IMR-90 (cell line): ENCODE measurements around the gene EFHD1. TPM values are rescaled to one million over a fixed set of nuclear protein-coding genes. Genes with fewer than 3 reads are reported as not detected.

Experiments used
- ATAC-seq: fragments of 200-7000 bp; cut with Tn5 transposase; 2 replicates; pipeline ENCODE4 v1.9.1; 2020; ENCODE audit warnings: low read depth, mild to moderate bottlenecking, moderate library complexity
- BruUV-seq: library from RNA; stranded (reverse); fragments of 400-500 nt; replicated peaks from 2 replicates; lab custom pipeline; 2021; lab: Mats Ljungman, UMichigan
- CTCF ChIA-PET: fragments of 300-600 bp; formaldehyde crosslinking; extraction: SDS; loops from one replicate; lab custom pipeline; 2021; ENCODE audit warnings: antibody characterized with exemption; lab: Yijun Ruan, JAX
- POLR2A ChIA-PET: fragments of 300-600 bp; sonication (Branson Sonifier 250); formaldehyde crosslinking; loops from one replicate; lab custom pipeline; 2022; ENCODE audit warnings: antibody characterized with exemption; ENCODE audit not compliant: unreplicated experiment; lab: Charles Lee
- DNase-seq: peaks from one replicate; pipeline ENCODE4 v3.0.0; 2013
- H2AFZ ChIP-seq: replicated peaks from 2 replicates; pipeline ENCODE3; 2013; ENCODE audit warnings: low read length, mild to moderate bottlenecking; ENCODE audit not compliant: poor library complexity
- H2AK5ac ChIP-seq: 2 replicates; pipeline ENCODE4 v1.6.1; 2013; ENCODE audit warnings: low read depth, low read length, inconsistent platforms
- H2AK9ac ChIP-seq: replicated peaks from 2 replicates; pipeline ENCODE3; 2013; ENCODE audit warnings: mild to moderate bottlenecking, low read depth, low read length, moderate library complexity; ENCODE audit not compliant: poor library complexity
- H2BK120ac ChIP-seq: 2 replicates; pipeline ENCODE4 v1.6.1; 2013; ENCODE audit warnings: low read depth, low read length, inconsistent platforms
- H2BK15ac ChIP-seq: 3 replicates; pipeline ENCODE4 v1.6.1; 2013; ENCODE audit warnings: low read depth, low read length, inconsistent platforms
- H2BK20ac ChIP-seq: 2 replicates; pipeline ENCODE4 v1.6.1; 2013; ENCODE audit warnings: low read depth, mild to moderate bottlenecking, inconsistent platforms, low read length, moderate library complexity
- H2BK5ac ChIP-seq: 2 replicates; pipeline ENCODE4 v1.6.1; 2013; ENCODE audit warnings: mild to moderate bottlenecking, low read depth, low read length, inconsistent platforms; ENCODE audit not compliant: poor library complexity, severe bottlenecking
- H3K14ac ChIP-seq: replicated peaks from 2 replicates; pipeline ENCODE4 v1.6.1; 2013; ENCODE audit warnings: low read depth, low read length, inconsistent platforms
- H3K18ac ChIP-seq: 2 replicates; pipeline ENCODE4 v1.6.1; 2013; ENCODE audit warnings: low read depth, low read length, control low read depth
- H3K23ac ChIP-seq: 2 replicates; pipeline ENCODE4 v1.6.1; 2013; ENCODE audit warnings: low read depth, low read length, inconsistent platforms
- H3K27ac ChIP-seq: 2 replicates; pipeline ENCODE4 v1.5.1; 2013; ENCODE audit warnings: mild to moderate bottlenecking, control low read depth, low read length; ENCODE audit not compliant: insufficient read depth
- H3K27me3 ChIP-seq: 2 replicates; pipeline ENCODE4 v1.6.1; 2013; ENCODE audit warnings: low read length; ENCODE audit not compliant: control insufficient read depth, insufficient read depth
- H3K36me3 ChIP-seq: 2 replicates; pipeline ENCODE4 v1.6.1; 2013; ENCODE audit warnings: low read length, mixed read lengths; ENCODE audit not compliant: control insufficient read depth, insufficient read depth
- H3K4ac ChIP-seq: 2 replicates; pipeline ENCODE4 v1.6.1; 2013; ENCODE audit warnings: low read depth, low read length, inconsistent platforms
- H3K4me1 ChIP-seq: 2 replicates; pipeline ENCODE4 v1.6.1; 2013; ENCODE audit warnings: low read length, mixed read lengths; ENCODE audit not compliant: control insufficient read depth, insufficient read depth
- H3K4me2 ChIP-seq: 2 replicates; pipeline ENCODE4 v1.6.1; 2013; ENCODE audit warnings: low read depth, mild to moderate bottlenecking, control low read depth, low read length, moderate library complexity
- H3K4me3 ChIP-seq: 2 replicates; pipeline ENCODE4 v1.5.1; 2013; ENCODE audit warnings: low read depth, mild to moderate bottlenecking, control low read depth, low read length, moderate library complexity; ENCODE audit not compliant: insufficient read depth
- H3K56ac ChIP-seq: 2 replicates; pipeline ENCODE4 v1.6.1; 2013; ENCODE audit warnings: low read length, inconsistent platforms; ENCODE audit not compliant: insufficient read depth; ENCODE audit errors: extremely low read depth
- H3K79me1 ChIP-seq, 2 experiments: 2 replicates each; pipeline ENCODE4 v1.6.1; 2013; ENCODE audit warnings: low read length in 2 of 2, inconsistent platforms in 1 of 2, low read depth in 1 of 2
- H3K9ac ChIP-seq: 2 replicates; pipeline ENCODE4 v1.6.1; 2013; ENCODE audit warnings: low read depth, low read length, control low read depth
- H3K9me1 ChIP-seq: 2 replicates; pipeline ENCODE4 v1.6.1; 2013; ENCODE audit warnings: low read length, inconsistent platforms; ENCODE audit not compliant: insufficient read depth
- H3K9me3 ChIP-seq: 2 replicates; pipeline ENCODE4 v1.6.1; 2013; ENCODE audit warnings: low read length; ENCODE audit not compliant: control insufficient read depth, insufficient read depth
- H4K20me1 ChIP-seq: 2 replicates; pipeline ENCODE4 v1.6.1; 2013; ENCODE audit warnings: low read length, inconsistent platforms; ENCODE audit not compliant: insufficient read depth
- H4K5ac ChIP-seq: 2 replicates; pipeline ENCODE4 v1.6.1; 2013; ENCODE audit warnings: mild to moderate bottlenecking, low read depth, low read length, control low read depth
- H4K8ac ChIP-seq, 2 experiments: 2 replicates each; pipeline ENCODE4 v1.6.1; 2013; ENCODE audit warnings: low read depth in 2 of 2, low read length in 2 of 2, control low read depth in 1 of 2, inconsistent platforms in 1 of 2
- H4K91ac ChIP-seq: 2 replicates; pipeline ENCODE4 v1.6.1; 2013; ENCODE audit warnings: low read depth, low read length, inconsistent platforms; ENCODE audit not compliant: insufficient read depth
- BHLHE40 ChIP-seq: fragments of 150-350 bp; IDR thresholded peaks from 2 replicates; pipeline ENCODE4 v1.6.1; 2016; ENCODE audit warnings: mild to moderate bottlenecking, low read depth, low read length
- CEBPB ChIP-seq: IDR thresholded peaks from 2 replicates; pipeline ENCODE4 v1.6.1; 2012; ENCODE audit warnings: low read depth, low read length, improper control_type of control experiment
- CHD1 ChIP-seq: IDR thresholded peaks from 2 replicates; pipeline ENCODE4 v1.6.1; 2012; ENCODE audit warnings: low read depth, low read length, improper control_type of control experiment
- FOS ChIP-seq: fragments of 150-350 bp; IDR thresholded peaks from 2 replicates; pipeline ENCODE4 v1.6.1; 2016; ENCODE audit warnings: low read depth, low read length
- MAFK ChIP-seq: IDR thresholded peaks from 2 replicates; pipeline ENCODE4 v1.6.1; 2012; ENCODE audit warnings: low read depth, low read length, improper control_type of control experiment
- MAZ ChIP-seq: IDR thresholded peaks from 2 replicates; pipeline ENCODE4 v1.6.1; 2012; ENCODE audit warnings: low read depth, mild to moderate bottlenecking, low read length, improper control_type of control experiment, moderate library complexity, borderline replicate concordance
- MXI1 ChIP-seq: IDR thresholded peaks from 2 replicates; pipeline ENCODE4 v1.6.1; 2012; ENCODE audit warnings: low read depth, mild to moderate bottlenecking, low read length, moderate library complexity, borderline replicate concordance
- NFE2L2 ChIP-seq: fragments of 150-350 bp; IDR thresholded peaks from 2 replicates; pipeline ENCODE4 v1.6.1; 2016; ENCODE audit warnings: low read depth, mild to moderate bottlenecking, low read length
- RCOR1 ChIP-seq: IDR thresholded peaks from 2 replicates; pipeline ENCODE4 v1.6.1; 2012; ENCODE audit warnings: mild to moderate bottlenecking, low read length, improper control_type of control experiment; ENCODE audit not compliant: insufficient replicate concordance
- RFX5 ChIP-seq: IDR thresholded peaks from 2 replicates; pipeline ENCODE4 v1.8.0; 2012; ENCODE audit warnings: low read depth, mild to moderate bottlenecking, low read length, moderate library complexity
- WGBS, 2 experiments: methylation state at CpG; one replicate each; pipeline versions ENCODE4 v1.1.5 to v1.1.7; 2013; ENCODE audit warnings: missing lambda C conversion rate in 2 of 2; ENCODE audit not compliant: insufficient read length in 1 of 2; ENCODE audit errors: extremely low coverage in 2 of 2; 5-methylcytosine and 5-hydroxymethylcytosine counted together
- dilution Hi-C: fragments of 300-500 bp; cut with HindIII; formaldehyde crosslinking; loops from one replicate; pipeline ENCODE4 v1.14.3; 2018; ENCODE audit warnings: low sequenced_read_pairs; ENCODE audit not compliant: unreplicated experiment
- in situ Hi-C: fragments of 300-500 bp; cut with MboI; formaldehyde crosslinking; loops from 3 replicates; pipeline ENCODE4 v1.14.3; 2019; ENCODE audit warnings: low sequenced_read_pairs, inconsistent platforms, mixed read lengths
- intact Hi-C: fragments of 100-400 bp; cut with micrococcal nuclease; formaldehyde crosslinking; loops from 2 replicates; pipeline ENCODE4 v1.10.0; 2022
- polyA plus RNA-seq, 3 experiments: library from polyadenylated mRNA; depleted of rRNA; stranded (reverse); fragments of >200 nt; gene quantifications; 2 replicates each; pipeline ENCODE4 v1.2.3, GENCODE V29; 2012; ENCODE audit warnings: low replicate concordance in 1 of 3
- total RNA-seq: library from RNA; depleted of rRNA; stranded (reverse); fragments of >200 nt; gene quantifications from 2 replicates; pipeline ENCODE4 v1.2.3, GENCODE V29; 2012
- TF ChIP-seq, protein P1 (sequence below): fragments of 150-350 bp; IDR thresholded peaks from 2 replicates; pipeline ENCODE4 v1.6.1; 2017; ENCODE audit warnings: mild to moderate bottlenecking, antibody characterized with exemption, low read length, low read depth
- TF ChIP-seq, protein P2 (sequence below): fragments of 150-350 bp; IDR thresholded peaks from 2 replicates; pipeline ENCODE4 v1.6.1; 2016; ENCODE audit warnings: low read depth, mild to moderate bottlenecking, low read length, moderate library complexity, borderline replicate concordance

Gene EFHD1
- total and polyA plus RNA-seq, 2 of the 4 experiments (the other 2 are of a cell fraction) = 0.27 TPM; not detected in 1

DNA sequence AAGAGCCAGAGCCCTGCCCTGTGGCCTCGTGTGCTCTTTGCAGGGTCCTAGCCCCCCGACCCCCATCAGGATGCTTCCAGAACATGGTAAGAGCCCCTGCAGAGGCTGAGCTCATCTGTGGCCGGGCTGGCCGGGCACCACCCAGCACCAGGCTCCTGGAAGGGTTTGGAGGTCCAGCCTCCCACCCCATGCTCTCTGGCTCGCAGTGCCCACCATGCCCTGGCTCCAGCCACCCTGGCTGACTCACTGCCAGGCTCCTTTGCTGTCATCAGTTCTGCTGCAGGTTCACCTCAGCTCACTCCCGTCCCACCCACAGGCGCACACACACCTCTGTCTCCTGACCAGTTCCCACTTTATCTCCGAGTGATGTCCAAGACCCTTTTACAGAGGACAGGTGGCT, 45.4 kb upstream of the EFHD1 start:
- peaks cover 6% of the 10 kb centered on the region; the same call in 1 of the 2 replicates for H3K9me1 ChIP-seq
- H3K4me2 ChIP-seq = no peak overlapping the region
- no peak overlapping the region for H2BK120ac ChIP-seq
- intact Hi-C loops = no loop called here
- H2BK15ac ChIP-seq = no peak overlapping the region
- no peak overlapping the region for H4K91ac ChIP-seq
- no peak overlapping the region for H3K18ac ChIP-seq
- H2AK5ac ChIP-seq = no peak overlapping the region
- H3K9me3 ChIP-seq = no peaks in the 10 kb centered on the region
- no peak overlapping the region for H2AFZ ChIP-seq
- no peak overlapping the region for H3K27ac ChIP-seq
- ChIA-PET CTCF (no interaction called here), POLR2A (no interaction called here)
- H3K4me3 ChIP-seq = no peak overlapping the region
- H2AK9ac ChIP-seq = no peak overlapping the region
- H3K23ac ChIP-seq = no peak overlapping the region
- in situ Hi-C loops = no loop called here
- no peak overlapping the region for H2BK20ac ChIP-seq
- H4K5ac ChIP-seq = no peak overlapping the region
- TF ChIP-seq BHLHE40 = no peak
- TF ChIP-seq NFE2L2 = no peak
- TF ChIP-seq RCOR1 = no peak
- TF ChIP-seq, protein P1, sequence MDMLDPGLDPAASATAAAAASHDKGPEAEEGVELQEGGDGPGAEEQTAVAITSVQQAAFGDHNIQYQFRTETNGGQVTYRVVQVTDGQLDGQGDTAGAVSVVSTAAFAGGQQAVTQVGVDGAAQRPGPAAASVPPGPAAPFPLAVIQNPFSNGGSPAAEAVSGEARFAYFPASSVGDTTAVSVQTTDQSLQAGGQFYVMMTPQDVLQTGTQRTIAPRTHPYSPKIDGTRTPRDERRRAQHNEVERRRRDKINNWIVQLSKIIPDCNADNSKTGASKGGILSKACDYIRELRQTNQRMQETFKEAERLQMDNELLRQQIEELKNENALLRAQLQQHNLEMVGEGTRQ = no peak
- no peak for TF ChIP-seq MAFK
- TF ChIP-seq RFX5 = no peak
- no peak for TF ChIP-seq CHD1
- no peak for TF ChIP-seq CEBPB
- TF ChIP-seq MXI1 = no peak
- TF ChIP-seq FOS = no peak
- TF ChIP-seq, protein P2, sequence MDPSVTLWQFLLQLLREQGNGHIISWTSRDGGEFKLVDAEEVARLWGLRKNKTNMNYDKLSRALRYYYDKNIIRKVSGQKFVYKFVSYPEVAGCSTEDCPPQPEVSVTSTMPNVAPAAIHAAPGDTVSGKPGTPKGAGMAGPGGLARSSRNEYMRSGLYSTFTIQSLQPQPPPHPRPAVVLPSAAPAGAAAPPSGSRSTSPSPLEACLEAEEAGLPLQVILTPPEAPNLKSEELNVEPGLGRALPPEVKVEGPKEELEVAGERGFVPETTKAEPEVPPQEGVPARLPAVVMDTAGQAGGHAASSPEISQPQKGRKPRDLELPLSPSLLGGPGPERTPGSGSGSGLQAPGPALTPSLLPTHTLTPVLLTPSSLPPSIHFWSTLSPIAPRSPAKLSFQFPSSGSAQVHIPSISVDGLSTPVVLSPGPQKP = no peak
- no peak for TF ChIP-seq MAZ
- BruUV-seq = no TSS peak
- H3K27me3 ChIP-seq = no peaks in the 10 kb centered on the region
- no peaks in the 10 kb centered on the region for H3K79me1 ChIP-seq
- no peak overlapping the region for H3K56ac ChIP-seq
- dilution Hi-C loops = no loop called here
- no peaks in the 10 kb centered on the region for H4K20me1 ChIP-seq
- H3K9ac ChIP-seq = no peak overlapping the region
- H2BK5ac ChIP-seq = no peak overlapping the region
- ATAC-seq (no peak), DNase-seq (no peak)
- no peak overlapping the region for H3K14ac ChIP-seq
- no peaks in the 10 kb centered on the region for H3K36me3 ChIP-seq
- H3K4me1 ChIP-seq = peaks cover 3% of the 10 kb centered on the region
- no peak overlapping the region for H4K8ac ChIP-seq
- no peak overlapping the region for H3K4ac ChIP-seq
- 82% methylated on average over 6 of the region's 8 CpGs; no CpG with 5 or more reads in 1 of the 2 experiments for WGBS, 2 experiments
